ENCODE data around the gene LRRN4CL. TPM values are rescaled to one million over a fixed set of nuclear protein-coding genes. Genes with fewer than 3 reads are reported as not detected.

Gene LRRN4CL
- total and polyA plus RNA-seq, 2 of the 8 experiments (the other 6 are each of a cell fraction or from before 2014, with no cell fraction given) = 0.05 to 0.26 TPM

DNA sequence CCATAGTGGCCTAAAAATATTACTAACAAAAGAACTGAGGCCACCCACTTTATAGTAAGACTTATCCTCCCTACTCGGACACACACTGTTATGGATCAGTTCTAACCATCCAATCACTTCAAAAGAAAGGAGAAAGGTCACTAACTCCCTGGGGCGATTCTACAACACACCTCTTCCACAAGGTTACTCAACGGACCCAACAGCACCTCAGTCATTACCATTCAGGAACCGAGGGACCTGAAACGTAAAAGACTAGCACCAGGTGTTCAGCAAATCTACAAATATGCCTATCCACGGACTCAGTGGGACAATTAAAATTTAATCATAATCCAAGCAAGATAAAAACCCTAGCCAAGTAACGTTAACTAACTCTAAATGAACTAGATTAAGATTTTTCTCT lies 36.3 kb upstream of the LRRN4CL start:
- WGBS, 2 experiments (ENCODE audit: extremely low coverage in 1 of 2, insufficient coverage in 1 of 2, insufficient read length in 1 of 2, insufficient replicate concordance in 2 of 2, low coverage in 1 of 2, low lambda C conversion rate in 2 of 2, missing lambda C conversion rate in 1 of 2) = 11% methylated on average over 7 of the region's 7 CpGs; no CpG with 5 or more reads in 1 of the 2 experiments
- DNase-seq (ENCODE audit: low read depth in 1 of 2, low spot score in 2 of 2) (no peak), FAIRE-seq (no peak)
- no peak overlapping the region for H2AFZ ChIP-seq (ENCODE audit: low read length)
- H2BK5ac ChIP-seq (ENCODE audit: low read depth, low read length) = no peak overlapping the region
- H4K8ac ChIP-seq (ENCODE audit: extremely low read depth, insufficient read depth, low read length) = no peak overlapping the region
- H3K4me1 ChIP-seq (replicated peaks in 1 of 4; ENCODE audit: control insufficient read depth in 3 of 4, insufficient read depth in 4 of 4, low read length in 3 of 4) = no peaks in the 10 kb centered on the region; a peak in 3 of 7 replicates
- H3K4ac ChIP-seq (replicated peaks; ENCODE audit: insufficient read length, low read depth, low read length) = no peak overlapping the region
- no peaks in the 10 kb centered on the region for H3K27me3 ChIP-seq (replicated peaks in 1 of 4; ENCODE audit: control insufficient read depth in 3 of 4, extremely low read depth in 1 of 4, insufficient read depth in 3 of 4, low read length in 3 of 4)
- H3K4me3 ChIP-seq (ENCODE audit: extremely low read depth in 1 of 4, insufficient read depth in 2 of 4, low read depth in 3 of 4, low read length in 4 of 4) = peak overlapping the region; percentile 87 to 98 (median 96)
- peak overlapping the region; percentile 84 to 92 (median 90); a peak in 6 of 7 replicates for H3K9ac ChIP-seq (replicated peaks in 1 of 4; ENCODE audit: extremely low read depth in 1 of 4, low read depth in 3 of 4, low read length in 3 of 4)
- peaks cover 18 to 69% of the 10 kb centered on the region in 2 experiments for H3K79me2 ChIP-seq (ENCODE audit: control insufficient read depth in 1 of 2, insufficient read depth in 2 of 2, low read length in 2 of 2)
- peaks cover 16% of the 10 kb centered on the region for H3K23me2 ChIP-seq (ENCODE audit: low read depth, low read length)
- H3K36me3 ChIP-seq (ENCODE audit: control insufficient read depth in 2 of 4, insufficient read depth in 4 of 4, low read length in 3 of 4) = peaks cover 24 to 38% (median 33%) of the 10 kb centered on the region in 4 experiments
- H4K91ac ChIP-seq (replicated peaks; ENCODE audit: insufficient read length, low read length) = no peak overlapping the region
- ChIA-PET POLR2A (ENCODE audit: partially characterized antibody) (interaction anchor here (0.6 to 10.9 kb wide), 21 partner anchors 11 to 160 kb away, joined by 3 to 192 read pairs (median 14); partner anchors contain the start of genes BSCL2, C11orf98, CSKMT and EEF1G), CTCF (ENCODE audit: partially characterized antibody) (interaction anchor here (1.2 to 2.1 kb wide), 3 partner anchors 28 to 61 kb away, joined by 4 to 9 read pairs (median 5); partner anchors contain the start of gene ZBTB3)
- no peak overlapping the region for H3K56ac ChIP-seq (replicated peaks; ENCODE audit: insufficient read length, low read depth, low read length)
- H2BK12ac ChIP-seq (ENCODE audit: low read depth, low read length) = no peak overlapping the region
- H2BK15ac ChIP-seq (ENCODE audit: low read length) = no peak overlapping the region
- H2AK5ac ChIP-seq (ENCODE audit: low read depth, low read length) = no peak overlapping the region
- H3K23ac ChIP-seq (ENCODE audit: insufficient read length) = no peak overlapping the region
- no peak overlapping the region for H3K18ac ChIP-seq (ENCODE audit: extremely low read depth, low read length)
- H2BK120ac ChIP-seq (replicated peaks; ENCODE audit: low read depth, low read length) = no peak overlapping the region
- no peak overlapping the region for H3K27ac ChIP-seq (ENCODE audit: low read depth, low read length)
- peak overlapping the region; percentile 85 to 93 for H3K4me2 ChIP-seq (ENCODE audit: insufficient read depth in 1 of 2, low read depth in 2 of 2, low read length in 2 of 2)
- H3K9me3 ChIP-seq (ENCODE audit: insufficient read depth in 2 of 2, low read depth in 1 of 2, low read length in 1 of 2) = no peaks in the 10 kb centered on the region
- no peak overlapping the region for H3K14ac ChIP-seq (ENCODE audit: insufficient read length)
- H4K20me1 ChIP-seq (replicated peaks in 1 of 2; ENCODE audit: control insufficient read depth in 1 of 2, insufficient read depth in 2 of 2, low read length in 2 of 2) = peaks cover 12 to 17% of the 10 kb centered on the region in 2 experiments
- H3K79me1 ChIP-seq (ENCODE audit: low read depth, low read length) = 0 out of 2 replicates have a peak, but pooled peaks cover 2% of the 10 kb centered on the region
- no peak overlapping the region for H4K5ac ChIP-seq (ENCODE audit: insufficient read length, low read depth, low read length)
- H2BK20ac ChIP-seq (ENCODE audit: low read length) = no peak overlapping the region
- TF ChIP-seq JUND (IDR thresholded peaks at IDR 0.05; ENCODE audit: low read length) = no peak
- TF ChIP-seq, protein P1, sequence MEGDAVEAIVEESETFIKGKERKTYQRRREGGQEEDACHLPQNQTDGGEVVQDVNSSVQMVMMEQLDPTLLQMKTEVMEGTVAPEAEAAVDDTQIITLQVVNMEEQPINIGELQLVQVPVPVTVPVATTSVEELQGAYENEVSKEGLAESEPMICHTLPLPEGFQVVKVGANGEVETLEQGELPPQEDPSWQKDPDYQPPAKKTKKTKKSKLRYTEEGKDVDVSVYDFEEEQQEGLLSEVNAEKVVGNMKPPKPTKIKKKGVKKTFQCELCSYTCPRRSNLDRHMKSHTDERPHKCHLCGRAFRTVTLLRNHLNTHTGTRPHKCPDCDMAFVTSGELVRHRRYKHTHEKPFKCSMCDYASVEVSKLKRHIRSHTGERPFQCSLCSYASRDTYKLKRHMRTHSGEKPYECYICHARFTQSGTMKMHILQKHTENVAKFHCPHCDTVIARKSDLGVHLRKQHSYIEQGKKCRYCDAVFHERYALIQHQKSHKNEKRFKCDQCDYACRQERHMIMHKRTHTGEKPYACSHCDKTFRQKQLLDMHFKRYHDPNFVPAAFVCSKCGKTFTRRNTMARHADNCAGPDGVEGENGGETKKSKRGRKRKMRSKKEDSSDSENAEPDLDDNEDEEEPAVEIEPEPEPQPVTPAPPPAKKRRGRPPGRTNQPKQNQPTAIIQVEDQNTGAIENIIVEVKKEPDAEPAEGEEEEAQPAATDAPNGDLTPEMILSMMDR (IDR thresholded peaks at IDR 0.05; ENCODE audit: control extremely low read depth in 1 of 3, insufficient read depth in 1 of 3, low read depth in 1 of 3, low read length in 3 of 3) = no peak
- no peak for TF ChIP-seq MAFK (IDR thresholded peaks at IDR 0.05; ENCODE audit: low read depth, low read length)
- TF ChIP-seq EZH2 (IDR thresholded peaks at IDR 0.05; ENCODE audit: low read depth, low read length, severe bottlenecking) = no peak
- TF ChIP-seq, protein P2, sequence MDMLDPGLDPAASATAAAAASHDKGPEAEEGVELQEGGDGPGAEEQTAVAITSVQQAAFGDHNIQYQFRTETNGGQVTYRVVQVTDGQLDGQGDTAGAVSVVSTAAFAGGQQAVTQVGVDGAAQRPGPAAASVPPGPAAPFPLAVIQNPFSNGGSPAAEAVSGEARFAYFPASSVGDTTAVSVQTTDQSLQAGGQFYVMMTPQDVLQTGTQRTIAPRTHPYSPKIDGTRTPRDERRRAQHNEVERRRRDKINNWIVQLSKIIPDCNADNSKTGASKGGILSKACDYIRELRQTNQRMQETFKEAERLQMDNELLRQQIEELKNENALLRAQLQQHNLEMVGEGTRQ (IDR thresholded peaks at IDR 0.05; ENCODE audit: low read length) = no peak
- no peak for TF ChIP-seq JUN (IDR thresholded peaks at IDR 0.05; ENCODE audit: low read depth, low read length)
- TF ChIP-seq CHD2 (IDR thresholded peaks at IDR 0.05; ENCODE audit: low read length) = no peak
- TF ChIP-seq CREB1 (IDR thresholded peaks at IDR 0.05) = no peak
- TF ChIP-seq RNF2 (IDR thresholded peaks at IDR 0.05; ENCODE audit: borderline replicate concordance, low read depth, low read length, missing control alignments, poor library complexity, severe bottlenecking) = no peak

Measured in H1 (cell line).